ENCODE data around the gene EXOC1.
"Not testable (repeated sequence)": the region's sequence is repeated elsewhere in the genome, so short reads cannot be mapped to it uniquely, and the experiment has no call there.

Gene EXOC1

GRCh38 chr4:55853484-55854046 lies at the start of gene EXOC1:
TSS of gene EXOC1 (plus strand) at chr4:55853648. CDS start at chr4:55858324, 4,676 bp downstream.
- peak; percentile 98 for DNase-seq (ENCODE audit: low spot score)

- no peak for DNase-seq (ENCODE audit: low spot score)
Observed at GRCh38 chr4:55807556-55807955, 45.9 kb upstream of the EXOC1 start.

GRCh38 chr4:55808186-55808585 lies 45.3 kb upstream of the EXOC1 start:
- DNase-seq (ENCODE audit: low spot score): no peak

GRCh38 chr4:55808632-55809031 lies 44.8 kb upstream of the EXOC1 start:
- no peak for DNase-seq (ENCODE audit: low spot score)

- DNase-seq (ENCODE audit: low spot score): no peak
Observed at GRCh38 chr4:55817691-55818090, 35.8 kb upstream of the EXOC1 start.

- DNase-seq (ENCODE audit: low spot score): no peak
Observed at GRCh38 chr4:55819634-55820033, 33.8 kb upstream of the EXOC1 start, which contains the start of gene EXOC1L. TSS of gene EXOC1L (plus strand) at chr4:55819790. CDS start at chr4:55820027, 237 bp downstream.

- no peak for DNase-seq (ENCODE audit: low spot score)
Observed at GRCh38 chr4:55820279-55820678, 33.2 kb upstream of the EXOC1 start.

GRCh38 chr4:55822329-55822728 lies 31.1 kb upstream of the EXOC1 start:
- DNase-seq (ENCODE audit: low spot score): no peak

GRCh38 chr4:55824865-55825264 lies 28.6 kb upstream of the EXOC1 start:
- DNase-seq (ENCODE audit: low spot score): no peak

- DNase-seq (ENCODE audit: low spot score): no peak
Observed at GRCh38 chr4:55826986-55827385, 26.5 kb upstream of the EXOC1 start.

- DNase-seq (ENCODE audit: low spot score): no peak
Observed at GRCh38 chr4:55827582-55827981, 25.9 kb upstream of the EXOC1 start.

- no peak for DNase-seq (ENCODE audit: low spot score)
Observed at GRCh38 chr4:55830048-55830447, 23.4 kb upstream of the EXOC1 start.

- no peak for DNase-seq (ENCODE audit: low spot score)
Observed at GRCh38 chr4:55830716-55831115, 22.7 kb upstream of the EXOC1 start.

GRCh38 chr4:55834086-55834795 lies 19.2 kb upstream of the EXOC1 start:
- DNase-seq (ENCODE audit: low spot score): no peak

- DNase-seq (ENCODE audit: low spot score): no peak
Observed at GRCh38 chr4:55837903-55838302, 15.5 kb upstream of the EXOC1 start.

- no peak for DNase-seq (ENCODE audit: low spot score)
Observed at GRCh38 chr4:55838356-55838755, 15.1 kb upstream of the EXOC1 start.

- DNase-seq (ENCODE audit: low spot score): no peak
Observed at GRCh38 chr4:55838952-55839351, 14.5 kb upstream of the EXOC1 start.

GRCh38 chr4:55840956-55841355 lies 12.5 kb upstream of the EXOC1 start:
- DNase-seq (ENCODE audit: low spot score): no peak

GRCh38 chr4:55841373-55842239 lies 11.8 kb upstream of the EXOC1 start:
- DNase-seq (ENCODE audit: low spot score): not testable (repeated sequence)

- not testable (repeated sequence) for DNase-seq (ENCODE audit: low spot score)
Observed at GRCh38 chr4:55842312-55842711, 11.1 kb upstream of the EXOC1 start.

- no peak for DNase-seq (ENCODE audit: low spot score)
Observed at GRCh38 chr4:55849724-55850123, 3.7 kb upstream of the EXOC1 start.

- no peak for DNase-seq (ENCODE audit: low spot score)
Observed at GRCh38 chr4:55851885-55852284, 1.6 kb upstream of the EXOC1 start.

- peak; percentile 25 for DNase-seq (ENCODE audit: low spot score)
Observed at GRCh38 chr4:55854129-55854528, 681 bp downstream of the EXOC1 start.
